ENCODE data around the gene CX3CR1.
A peak's percentile ranks its signal among the peaks of the same experiment; 100 is the strongest.
"Not testable (repeated sequence)": the region's sequence is repeated elsewhere in the genome, so short reads cannot be mapped to it uniquely, and the experiment has no call there.

The CX3CR1 gene

DNA sequence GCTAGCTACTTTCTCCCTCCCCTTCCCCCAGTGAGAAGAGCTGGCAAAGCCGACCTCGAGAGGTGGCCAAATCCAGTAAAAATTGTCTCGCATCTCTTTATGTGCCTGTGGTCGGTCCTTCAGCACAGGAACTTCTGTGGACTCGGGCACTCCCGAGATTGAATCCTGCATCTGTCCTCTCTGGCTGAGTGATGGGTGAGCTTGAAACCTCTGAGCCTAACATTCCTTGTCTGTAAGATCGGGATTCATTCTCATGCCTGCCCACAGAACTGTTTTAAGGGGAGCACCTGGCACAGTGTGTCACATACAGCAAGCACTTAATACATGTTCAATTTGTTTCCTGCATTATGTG is 11.3 kb downstream of the CX3CR1 start:
- DNase-seq (ENCODE audit: low read depth in 1 of 2, low spot score in 1 of 2), result no peak

DNA sequence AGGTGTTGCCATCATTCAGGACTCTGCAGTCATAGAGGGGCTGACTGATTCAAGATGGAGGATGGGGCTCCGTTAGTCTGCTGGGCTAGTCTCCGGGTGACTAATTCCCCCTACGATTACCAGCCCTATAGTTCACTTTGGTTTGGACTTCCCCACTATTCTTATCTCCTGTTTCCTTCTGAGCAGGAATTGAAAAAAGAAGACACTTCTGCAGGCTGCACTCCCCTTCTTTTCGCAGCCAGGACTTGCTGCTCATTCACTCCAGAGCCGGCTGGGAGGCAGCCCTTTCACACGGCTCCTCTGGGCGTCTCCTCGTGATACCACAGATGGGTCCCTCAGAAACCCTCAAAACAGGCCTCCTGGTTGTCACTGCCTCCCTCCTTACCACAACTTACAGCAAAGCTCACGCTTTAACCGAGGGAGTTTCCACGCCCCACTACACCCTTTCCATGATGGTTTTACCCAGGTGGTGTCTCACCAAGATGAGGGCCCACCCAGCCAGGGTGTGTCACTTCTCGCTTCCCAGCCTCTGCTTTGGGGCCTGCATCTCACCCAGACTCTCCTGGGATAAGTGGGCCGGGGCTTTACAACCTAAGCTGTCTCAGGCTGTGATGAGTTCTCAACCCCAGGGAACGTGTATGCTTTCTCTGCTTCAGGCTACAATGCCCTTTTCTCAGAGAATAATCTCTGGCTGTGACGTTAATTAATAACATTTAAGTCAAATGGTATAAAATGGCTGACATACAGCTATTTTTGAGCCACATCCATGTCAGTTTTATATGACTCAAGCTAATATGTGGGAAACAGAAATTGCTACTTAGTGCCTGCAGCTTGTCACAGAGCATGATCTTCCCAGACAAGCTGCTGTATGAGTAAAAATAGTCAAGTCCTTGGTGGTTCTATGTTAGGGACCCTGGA is 11.9 kb downstream of the CX3CR1 start:
- DNase-seq (ENCODE audit: low read depth in 1 of 2, low spot score in 1 of 2), result peak; percentile 43 to 75

DNA sequence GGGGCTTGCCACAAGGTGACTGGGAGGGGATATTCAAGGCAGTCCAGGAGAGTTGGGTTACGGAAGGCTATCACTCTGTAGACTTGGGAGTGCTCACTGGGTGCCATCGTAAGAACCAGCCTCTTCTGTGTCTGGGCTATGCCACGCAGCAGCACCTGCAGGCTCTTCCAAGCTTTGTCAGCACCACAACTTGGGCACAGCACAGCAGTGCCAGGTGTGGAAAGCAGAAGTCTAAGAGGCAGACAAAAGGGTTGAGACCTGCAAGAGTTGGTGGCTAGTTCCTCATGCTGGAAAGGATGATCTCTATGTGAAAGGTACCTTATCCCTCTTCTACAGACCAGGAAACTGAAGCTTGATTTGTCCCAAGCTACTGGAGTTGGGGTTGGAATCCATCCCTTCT is 15.8 kb downstream of the CX3CR1 start:
- DNase-seq (ENCODE audit: low read depth in 1 of 2, low spot score in 1 of 2), result no peak

GRCh38 chr3:39263576-39263975 is 16.3 kb downstream of the CX3CR1 start:
- DNase-seq (ENCODE audit: low read depth in 1 of 2, low spot score in 1 of 2), result no peak

DNA sequence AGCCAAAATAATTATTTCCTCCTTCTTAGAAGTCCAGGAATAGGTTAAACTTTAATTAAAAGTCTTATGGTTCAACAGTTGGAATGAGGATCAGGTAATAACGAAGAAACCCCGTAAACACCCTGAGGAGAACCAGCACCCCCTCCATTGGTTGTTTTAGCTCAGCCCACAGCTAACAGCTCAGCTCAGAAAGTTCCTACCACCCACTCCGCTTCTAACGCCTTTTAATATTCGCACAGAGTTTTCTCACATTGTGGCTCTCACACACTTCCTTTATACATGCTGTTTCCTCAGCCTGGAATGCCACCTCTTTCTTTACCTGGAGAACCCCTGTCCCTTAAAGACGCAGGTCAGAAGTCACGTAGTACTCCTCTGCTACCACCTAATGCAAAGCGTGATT is 17.0 kb downstream of the CX3CR1 start:
- no peak for DNase-seq (ENCODE audit: low read depth in 1 of 2, low spot score in 1 of 2)

- no peak for DNase-seq (ENCODE audit: low read depth in 1 of 2, low spot score in 1 of 2)
These were observed 18.1 kb downstream of the CX3CR1 start for GRCh38 chr3:39261726-39262125.

DNA sequence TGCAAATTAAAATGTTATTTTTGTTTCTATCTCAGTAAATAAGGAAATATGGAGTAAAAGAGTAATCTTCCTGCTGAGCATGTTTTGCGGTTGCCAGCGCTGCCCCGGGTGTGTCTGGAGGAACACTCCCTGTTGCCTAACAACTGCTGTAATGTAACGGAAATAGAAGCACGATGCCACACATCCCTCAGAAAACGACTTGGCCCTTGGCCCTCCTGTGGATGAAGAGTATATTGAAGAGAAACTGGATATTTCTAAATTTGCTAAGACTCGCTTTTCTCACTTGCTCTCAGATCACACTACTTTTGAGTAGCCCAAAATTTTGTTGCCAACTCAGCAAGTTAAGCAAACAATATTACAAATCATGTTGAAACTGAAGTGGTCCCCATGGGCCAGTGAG is 18.9 kb downstream of the CX3CR1 start:
- DNase-seq (ENCODE audit: low read depth in 1 of 2, low spot score in 1 of 2), result peak in 1 of 2 donors; percentile 23

- DNase-seq (ENCODE audit: low read depth in 1 of 2, low spot score in 1 of 2), result no peak
These were observed 19.5 kb downstream of the CX3CR1 start for GRCh38 chr3:39260318-39260717.

GRCh38 chr3:39255503-39256325 is 24.1 kb downstream of the CX3CR1 start:
- peak in 1 of 2 donors; percentile 22 for DNase-seq (ENCODE audit: low read depth in 1 of 2, low spot score in 1 of 2)

DNA sequence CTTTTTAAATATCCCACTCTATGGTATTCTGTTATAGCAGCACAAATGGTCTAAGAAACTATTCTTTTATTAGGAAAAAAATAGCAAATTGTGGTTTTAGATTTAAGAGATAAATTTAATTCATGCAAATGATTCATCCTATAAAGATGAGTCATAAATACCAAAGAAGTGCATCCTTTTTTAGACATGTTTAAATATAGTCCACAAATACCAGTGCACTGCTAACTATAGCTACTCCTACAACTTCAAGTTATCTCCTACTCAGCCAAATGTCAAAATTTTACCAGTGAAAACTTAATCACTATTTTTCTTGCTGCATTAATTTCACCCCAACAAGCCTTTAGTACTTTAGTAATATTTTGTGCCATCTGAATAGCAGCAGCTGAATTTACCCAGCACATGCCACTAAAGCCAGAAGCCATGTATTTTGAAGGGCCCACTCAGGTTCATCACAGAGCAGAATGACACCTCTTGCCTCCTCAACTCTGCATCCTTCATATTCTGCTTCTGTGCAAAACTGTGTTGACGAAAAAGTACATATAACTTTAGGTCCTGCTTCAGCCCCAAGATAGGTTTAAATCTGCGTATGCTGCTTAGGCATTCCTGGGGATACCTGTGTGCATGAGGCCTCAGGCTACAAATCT is 24.9 kb downstream of the CX3CR1 start:
- DNase-seq (ENCODE audit: low read depth in 1 of 2, low spot score in 1 of 2), result no peak

GRCh38 chr3:39251576-39251975 is 28.3 kb downstream of the CX3CR1 start:
- no peak for DNase-seq (ENCODE audit: low read depth in 1 of 2, low spot score in 1 of 2)

- no peak for DNase-seq (ENCODE audit: low read depth in 1 of 2, low spot score in 1 of 2)
These were observed 29.6 kb downstream of the CX3CR1 start for GRCh38 chr3:39250116-39250747.

GRCh38 chr3:39249453-39250115 is 30.3 kb downstream of the CX3CR1 start:
- DNase-seq (ENCODE audit: low read depth in 1 of 2, low spot score in 1 of 2), result no peak

GRCh38 chr3:39241561-39241960 is 38.3 kb downstream of the CX3CR1 start:
- no peak for DNase-seq (ENCODE audit: low read depth in 1 of 2, low spot score in 1 of 2)

DNA sequence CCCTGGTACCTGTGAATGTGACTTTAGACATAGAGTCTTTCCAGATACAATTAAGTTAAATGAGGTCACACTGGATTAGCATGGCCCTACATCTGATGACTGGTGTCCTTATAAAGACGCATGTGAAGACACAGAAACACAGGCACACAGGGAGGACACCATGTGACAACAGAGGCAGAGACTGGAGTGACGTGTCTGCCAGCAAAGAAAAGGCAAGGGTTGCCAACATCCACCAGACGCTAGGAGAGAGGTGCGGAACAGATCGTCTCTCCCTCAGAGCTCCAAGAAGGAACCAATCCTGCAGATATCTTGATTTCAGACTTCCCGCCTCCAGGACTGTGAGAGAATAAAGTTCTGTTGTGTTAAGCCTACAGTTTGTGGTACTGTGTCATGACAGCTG is 42.8 kb downstream of the CX3CR1 start:
- DNase-seq (ENCODE audit: low read depth in 1 of 2, low spot score in 1 of 2), result no peak

GRCh38 chr3:39234651-39235050 is 45.2 kb downstream of the CX3CR1 start:
- DNase-seq (ENCODE audit: low read depth in 1 of 2, low spot score in 1 of 2), result no peak

GRCh38 chr3:39232859-39233258 is 47.0 kb downstream of the CX3CR1 start:
- DNase-seq (ENCODE audit: low read depth in 1 of 2, low spot score in 1 of 2), result no peak

DNA sequence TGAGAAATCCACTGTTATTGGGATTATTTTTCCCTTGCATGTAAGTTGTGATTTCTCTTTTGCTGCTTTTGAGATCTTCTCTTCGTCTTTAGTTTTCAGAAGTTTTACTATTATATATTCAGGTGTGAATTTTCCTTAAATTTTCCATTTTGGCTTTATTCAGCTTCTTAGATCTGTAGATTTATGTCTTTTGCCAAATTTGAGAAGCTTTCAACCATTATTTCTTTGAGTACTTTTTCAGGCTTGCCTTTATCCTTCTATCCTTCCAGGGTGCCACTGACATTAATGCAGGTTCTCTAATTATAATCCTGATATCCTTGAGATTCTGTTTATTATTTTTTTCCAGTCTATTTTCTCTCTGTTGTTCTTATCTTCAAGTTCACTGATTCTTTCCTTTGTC is 49.4 kb downstream of the CX3CR1 start:
- DNase-seq (ENCODE audit: low read depth in 1 of 2, low spot score in 1 of 2), result no peak

GRCh38 chr3:39228496-39228895 is 51.3 kb downstream of the CX3CR1 start:
- DNase-seq (ENCODE audit: low read depth in 1 of 2, low spot score in 1 of 2), result no peak

- not testable (repeated sequence) for DNase-seq (ENCODE audit: low read depth in 1 of 2, low spot score in 1 of 2)
These were observed 52.2 kb downstream of the CX3CR1 start for GRCh38 chr3:39227596-39227995.

All from activated CD4-positive, alpha-beta T cell treated with anti-CD3 and anti-CD28 coated beads, Interleukin-2, amount 50 U/mL, for 24 hours (primary cell).